ENCODE data around the gene CYP4F11. TPM values are rescaled to one million over a fixed set of nuclear protein-coding genes. Genes with fewer than 3 reads are reported as not detected.

Gene CYP4F11, protein sequence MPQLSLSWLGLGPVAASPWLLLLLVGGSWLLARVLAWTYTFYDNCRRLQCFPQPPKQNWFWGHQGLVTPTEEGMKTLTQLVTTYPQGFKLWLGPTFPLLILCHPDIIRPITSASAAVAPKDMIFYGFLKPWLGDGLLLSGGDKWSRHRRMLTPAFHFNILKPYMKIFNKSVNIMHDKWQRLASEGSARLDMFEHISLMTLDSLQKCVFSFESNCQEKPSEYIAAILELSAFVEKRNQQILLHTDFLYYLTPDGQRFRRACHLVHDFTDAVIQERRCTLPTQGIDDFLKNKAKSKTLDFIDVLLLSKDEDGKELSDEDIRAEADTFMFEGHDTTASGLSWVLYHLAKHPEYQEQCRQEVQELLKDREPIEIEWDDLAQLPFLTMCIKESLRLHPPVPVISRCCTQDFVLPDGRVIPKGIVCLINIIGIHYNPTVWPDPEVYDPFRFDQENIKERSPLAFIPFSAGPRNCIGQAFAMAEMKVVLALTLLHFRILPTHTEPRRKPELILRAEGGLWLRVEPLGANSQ
- total RNA-seq (2012; rRNA removed) (not detected in 2 replicates), polyA plus RNA-seq (2012; rRNA removed) (not detected in 2 replicates), Bru-seq, nascent RNA (not detected), BruChase-seq, experiment 1, labeled RNA remaining after a 6-hour chase (not detected), BruChase-seq, experiment 2, labeled RNA remaining after a 2-hour chase (percentile 13 among the genes with signal in this experiment)
- not detected in 2 replicates for polyA plus RNA-seq (2012; cell fraction: cytosol; rRNA removed)
- 0.02 TPM in 1 of 2 replicates, not detected in the other for polyA plus RNA-seq (2012; cell fraction: nucleus; rRNA removed; ENCODE audit: low replicate concordance)
- long read RNA-seq: 0 reads

DNA sequence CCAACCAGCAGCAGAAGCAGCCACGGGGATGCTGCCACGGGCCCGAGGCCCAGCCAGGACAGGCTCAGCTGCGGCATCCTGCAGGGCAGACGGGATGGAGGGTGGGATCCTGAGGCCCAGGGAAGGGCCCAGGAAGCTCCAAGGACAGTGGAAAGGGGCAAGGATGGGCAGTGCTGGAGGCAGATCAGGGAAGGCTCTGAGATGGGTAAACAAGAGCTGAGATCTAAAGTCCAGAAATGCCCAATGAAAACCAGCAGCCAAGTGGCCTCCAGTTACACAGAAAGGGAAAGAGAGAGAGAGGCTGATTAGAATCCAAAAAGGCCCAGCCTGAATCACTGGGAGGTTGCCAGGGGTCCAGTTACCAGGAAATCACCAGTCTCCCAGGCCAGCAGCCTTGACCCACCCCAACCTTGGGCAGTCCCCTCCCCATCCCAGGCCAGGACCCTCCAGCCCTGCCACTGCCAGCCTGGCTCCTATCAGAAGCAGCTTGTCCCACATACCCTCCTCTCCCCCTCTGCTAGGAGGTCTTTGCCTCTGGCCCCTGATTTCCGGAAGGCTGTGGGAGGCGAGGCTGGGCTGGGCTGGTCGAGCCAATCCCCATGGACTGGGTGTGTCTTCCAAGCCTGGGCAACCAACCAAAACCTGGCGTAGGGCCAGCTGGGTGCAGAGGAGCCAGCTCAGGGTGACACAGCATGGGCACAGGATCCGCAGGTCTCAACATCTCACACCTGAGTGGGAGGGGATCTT is at the start of gene CYP4F11:
CYP4F11 (minus strand) TSS at position 198 of the 747 bp plus-strand sequence; CDS start at position 77, 121 bp downstream.
- no peak within 1 kb of the TSS for H3K18ac ChIP-seq (ENCODE audit: low read depth, low read length)
- no peak for TF ChIP-seq SMC3 (IDR thresholded peaks at IDR 0.05; ENCODE audit: low read depth, low read length)
- TF ChIP-seq RAD21 (IDR thresholded peaks at IDR 0.05; ENCODE audit: low read length): no peak
- no peak for TF ChIP-seq CEBPB (IDR thresholded peaks at IDR 0.05; ENCODE audit: low read depth, low read length)
- no peak for TF ChIP-seq MAFK (IDR thresholded peaks at IDR 0.05; ENCODE audit: low read depth, low read length)
- TF ChIP-seq BHLHE40 (IDR thresholded peaks at IDR 0.05; ENCODE audit: low read depth, low read length): no peak
- TF ChIP-seq MXI1 (IDR thresholded peaks at IDR 0.05; ENCODE audit: borderline replicate concordance, low read depth, low read length): no peak
- no peak for TF ChIP-seq CHD1 (IDR thresholded peaks at IDR 0.05; ENCODE audit: low read depth, low read length)
- TF ChIP-seq POLR2A (IDR thresholded peaks at IDR 0.05; ENCODE audit: low read depth, low read length): no peak
- no peak for TF ChIP-seq MAZ (IDR thresholded peaks at IDR 0.05; ENCODE audit: borderline replicate concordance, low read depth, low read length)
- TF ChIP-seq RFX5 (IDR thresholded peaks at IDR 0.05; ENCODE audit: low read depth, low read length): no peak
- TF ChIP-seq NFE2L2 (IDR thresholded peaks at IDR 0.05; ENCODE audit: low read depth, low read length): no peak
- TF ChIP-seq, protein P1, sequence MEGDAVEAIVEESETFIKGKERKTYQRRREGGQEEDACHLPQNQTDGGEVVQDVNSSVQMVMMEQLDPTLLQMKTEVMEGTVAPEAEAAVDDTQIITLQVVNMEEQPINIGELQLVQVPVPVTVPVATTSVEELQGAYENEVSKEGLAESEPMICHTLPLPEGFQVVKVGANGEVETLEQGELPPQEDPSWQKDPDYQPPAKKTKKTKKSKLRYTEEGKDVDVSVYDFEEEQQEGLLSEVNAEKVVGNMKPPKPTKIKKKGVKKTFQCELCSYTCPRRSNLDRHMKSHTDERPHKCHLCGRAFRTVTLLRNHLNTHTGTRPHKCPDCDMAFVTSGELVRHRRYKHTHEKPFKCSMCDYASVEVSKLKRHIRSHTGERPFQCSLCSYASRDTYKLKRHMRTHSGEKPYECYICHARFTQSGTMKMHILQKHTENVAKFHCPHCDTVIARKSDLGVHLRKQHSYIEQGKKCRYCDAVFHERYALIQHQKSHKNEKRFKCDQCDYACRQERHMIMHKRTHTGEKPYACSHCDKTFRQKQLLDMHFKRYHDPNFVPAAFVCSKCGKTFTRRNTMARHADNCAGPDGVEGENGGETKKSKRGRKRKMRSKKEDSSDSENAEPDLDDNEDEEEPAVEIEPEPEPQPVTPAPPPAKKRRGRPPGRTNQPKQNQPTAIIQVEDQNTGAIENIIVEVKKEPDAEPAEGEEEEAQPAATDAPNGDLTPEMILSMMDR (conservative IDR thresholded peaks at IDR 0.05; ENCODE audit: low read depth, low read length): no peak
- TF ChIP-seq RCOR1 (IDR thresholded peaks at IDR 0.05; ENCODE audit: insufficient replicate concordance, low read length): no peak
- no peak within 1 kb of the TSS for H3K23ac ChIP-seq (ENCODE audit: low read depth, low read length)
- no peak within 1 kb of the TSS for H2BK15ac ChIP-seq (ENCODE audit: low read depth, low read length)
- no peaks in the 10 kb centered on the region for H3K79me1 ChIP-seq (ENCODE audit: low read depth in 1 of 2, low read length in 2 of 2)
- H3K4me2 ChIP-seq (ENCODE audit: low read depth, low read length): no peak within 1 kb of the TSS
- H3K4me1 ChIP-seq (ENCODE audit: control insufficient read depth, insufficient read depth, low read length): no peaks in the 10 kb centered on the region
- intact Hi-C loops (cut with micrococcal nuclease) (no loop called here), in situ Hi-C loops (cut with MboI; ENCODE audit: low sequenced_read_pairs) (no loop called here), dilution Hi-C loops (cut with HindIII; ENCODE audit: low sequenced_read_pairs, unreplicated experiment) (no loop called here)
- H2BK20ac ChIP-seq (ENCODE audit: low read depth, low read length): no peak within 1 kb of the TSS
- no peaks in the 10 kb centered on the region for H3K36me3 ChIP-seq (ENCODE audit: control insufficient read depth, insufficient read depth, low read length)
- WGBS, 2 experiments (ENCODE audit: extremely low coverage in 2 of 2, insufficient read length in 1 of 2): no CpG with 5 or more reads among the region's 10 CpGs
- no peak within 1 kb of the TSS for H2AK5ac ChIP-seq (ENCODE audit: low read depth, low read length)
- no peak within 1 kb of the TSS for H4K5ac ChIP-seq (ENCODE audit: low read depth, low read length)
- H3K14ac ChIP-seq (replicated peaks; ENCODE audit: low read depth, low read length): no peak within 1 kb of the TSS
- H4K20me1 ChIP-seq (ENCODE audit: insufficient read depth, low read length): no peaks in the 10 kb centered on the region
- POLR2A ChIA-PET (ENCODE audit: unreplicated experiment): no interaction called here
- H2AFZ ChIP-seq (replicated peaks; ENCODE audit: low read length, poor library complexity): no peak within 1 kb of the TSS
- H3K27ac ChIP-seq (ENCODE audit: insufficient read depth, low read length): no peak within 1 kb of the TSS
- H4K91ac ChIP-seq (ENCODE audit: insufficient read depth, low read depth, low read length): no peak within 1 kb of the TSS
- H3K4ac ChIP-seq (ENCODE audit: low read depth, low read length): no peak within 1 kb of the TSS
- H3K27me3 ChIP-seq (ENCODE audit: control insufficient read depth, insufficient read depth, low read length): no peaks in the 10 kb centered on the region
- no peak within 1 kb of the TSS for H2BK120ac ChIP-seq (ENCODE audit: low read depth, low read length)
- H2BK5ac ChIP-seq (ENCODE audit: low read depth, low read length, poor library complexity, severe bottlenecking): no peak within 1 kb of the TSS
- H3K9me3 ChIP-seq (ENCODE audit: control insufficient read depth, insufficient read depth, low read length): peaks cover 10% of the 10 kb centered on the region; the same call in 1 of the 2 replicates
- H3K9me1 ChIP-seq (ENCODE audit: insufficient read depth, low read length): no peaks in the 10 kb centered on the region
- CTCF ChIA-PET: no interaction called here
- no peak within 1 kb of the TSS for H3K4me3 ChIP-seq (ENCODE audit: insufficient read depth, low read depth, low read length)
- H2AK9ac ChIP-seq (replicated peaks; ENCODE audit: low read depth, low read length, poor library complexity): no peak within 1 kb of the TSS
- no peak within 1 kb of the TSS for H4K8ac ChIP-seq (ENCODE audit: low read depth in 2 of 2, low read length in 2 of 2)
- ATAC-seq (ENCODE audit: low read depth): no peak
- no peak within 1 kb of the TSS for H3K9ac ChIP-seq (ENCODE audit: low read depth, low read length)
- H3K56ac ChIP-seq (ENCODE audit: extremely low read depth, insufficient read depth, low read length): no peak within 1 kb of the TSS
- DNase-seq: no peak
- no TSS peak for BruUV-seq (replicated peaks)

Measured in IMR-90 (cell line).